OCI-LY3 (cell line): ENCODE measurements around the gene GAB2.
"Not testable (repeated sequence)": the region's sequence is repeated elsewhere in the genome, so short reads cannot be mapped to it uniquely, and the experiment has no call there.

ENCODE experiments used
- H2AFZ ChIP-seq: fragments of 200-600, 300-600 bp; shearing (Covaris generic); 2 replicates; pipeline ENCODE4 v1.6.0; 2014; ENCODE audit warnings: antibody characterized with exemption, low read depth, low read length
- H3K27ac ChIP-seq: fragments of 200-600, 300-600 bp; sonication (generic); 2 replicates; pipeline ENCODE4 v1.5.1; 2014; ENCODE audit warnings: mild to moderate bottlenecking, low read length, moderate library complexity, mixed read lengths
- H3K27me3 ChIP-seq: fragments of 200-600, 300-600 bp; sonication (generic); 2 replicates; pipeline ENCODE4 v1.6.1; 2014; ENCODE audit warnings: low read depth, low read length, mixed read lengths
- H3K36me3 ChIP-seq: fragments of 200-600, 300-600 bp; sonication (generic); replicated peaks from 2 replicates; pipeline ENCODE3; 2014; ENCODE audit warnings: low read depth, low read length, mixed read lengths
- H3K4me1 ChIP-seq: fragments of 300-600, 200-600 bp; sonication (generic); 2 replicates; pipeline ENCODE4 v1.6.1; 2014; ENCODE audit warnings: low read length, mixed read lengths
- H3K4me2 ChIP-seq: fragments of 200-600, 300-600 bp; sonication (generic); 2 replicates; pipeline ENCODE4 v1.6.1; 2014; ENCODE audit warnings: low read length, mixed read lengths
- H3K4me3 ChIP-seq: fragments of 300-600, 200-600 bp; sonication (generic); 2 replicates; pipeline ENCODE4 v1.5.1; 2014; ENCODE audit warnings: antibody characterized with exemption, mild to moderate bottlenecking, low read length, moderate library complexity
- H3K79me2 ChIP-seq: fragments of 300-600, 200-600 bp; shearing (Covaris generic); 2 replicates; pipeline ENCODE4 v1.6.1; 2014; ENCODE audit warnings: mild to moderate bottlenecking, low read length, mixed read lengths
- H3K9ac ChIP-seq: fragments of 300-600, 200-600 bp; shearing (Covaris generic); 2 replicates; pipeline ENCODE4 v1.6.0; 2014; ENCODE audit warnings: mild to moderate bottlenecking, low read length, moderate library complexity
- H3K9me3 ChIP-seq: fragments of 200-600, 300-600 bp; shearing (Covaris generic); 2 replicates; pipeline ENCODE4 v1.6.1; 2014; ENCODE audit warnings: low read length, mixed read lengths; ENCODE audit not compliant: insufficient read depth
- H4K20me1 ChIP-seq: fragments of 200-600, 300-600 bp; sonication (generic); 2 replicates; pipeline ENCODE4 v1.6.1; 2016; ENCODE audit warnings: low read length, mixed read lengths; ENCODE audit not compliant: insufficient read depth
- EZH2phosphoT487 ChIP-seq: fragments of 200-600 bp; shearing (Covaris generic); IDR thresholded peaks from 2 replicates; pipeline ENCODE4 v1.6.1; 2018; ENCODE audit warnings: antibody characterized with exemption, mixed run types, low read depth
- TF ChIP-seq, protein P1 (sequence below): fragments of 200-600, 300-600 bp; sonication (generic); IDR thresholded peaks from 2 replicates; pipeline ENCODE4 v1.5.1; 2014; ENCODE audit warnings: antibody characterized with exemption, low read length, low read depth

Gene GAB2

DNA sequence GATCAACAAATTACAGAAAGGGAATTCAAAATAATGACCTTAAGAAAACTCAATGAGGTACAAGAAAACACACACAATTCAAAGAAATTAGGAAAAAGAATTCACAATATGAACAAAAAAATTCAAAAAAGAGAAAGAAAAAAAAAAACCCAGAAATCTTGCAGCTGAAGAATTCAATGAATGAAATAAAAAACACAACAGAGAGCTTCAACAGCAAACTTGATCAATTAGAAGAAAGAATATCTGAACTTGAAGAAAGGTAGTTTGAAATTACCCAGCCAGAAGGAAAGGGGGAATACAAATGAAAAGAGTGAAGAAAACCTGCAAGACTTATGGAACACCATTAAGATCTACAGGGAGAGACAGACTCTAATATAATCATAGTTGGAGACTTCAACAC, 176.1 kb downstream of the GAB2 start:
- TF ChIP-seq, protein P1, sequence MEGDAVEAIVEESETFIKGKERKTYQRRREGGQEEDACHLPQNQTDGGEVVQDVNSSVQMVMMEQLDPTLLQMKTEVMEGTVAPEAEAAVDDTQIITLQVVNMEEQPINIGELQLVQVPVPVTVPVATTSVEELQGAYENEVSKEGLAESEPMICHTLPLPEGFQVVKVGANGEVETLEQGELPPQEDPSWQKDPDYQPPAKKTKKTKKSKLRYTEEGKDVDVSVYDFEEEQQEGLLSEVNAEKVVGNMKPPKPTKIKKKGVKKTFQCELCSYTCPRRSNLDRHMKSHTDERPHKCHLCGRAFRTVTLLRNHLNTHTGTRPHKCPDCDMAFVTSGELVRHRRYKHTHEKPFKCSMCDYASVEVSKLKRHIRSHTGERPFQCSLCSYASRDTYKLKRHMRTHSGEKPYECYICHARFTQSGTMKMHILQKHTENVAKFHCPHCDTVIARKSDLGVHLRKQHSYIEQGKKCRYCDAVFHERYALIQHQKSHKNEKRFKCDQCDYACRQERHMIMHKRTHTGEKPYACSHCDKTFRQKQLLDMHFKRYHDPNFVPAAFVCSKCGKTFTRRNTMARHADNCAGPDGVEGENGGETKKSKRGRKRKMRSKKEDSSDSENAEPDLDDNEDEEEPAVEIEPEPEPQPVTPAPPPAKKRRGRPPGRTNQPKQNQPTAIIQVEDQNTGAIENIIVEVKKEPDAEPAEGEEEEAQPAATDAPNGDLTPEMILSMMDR: no peak
- no peak for TF ChIP-seq EZH2phosphoT487

DNA sequence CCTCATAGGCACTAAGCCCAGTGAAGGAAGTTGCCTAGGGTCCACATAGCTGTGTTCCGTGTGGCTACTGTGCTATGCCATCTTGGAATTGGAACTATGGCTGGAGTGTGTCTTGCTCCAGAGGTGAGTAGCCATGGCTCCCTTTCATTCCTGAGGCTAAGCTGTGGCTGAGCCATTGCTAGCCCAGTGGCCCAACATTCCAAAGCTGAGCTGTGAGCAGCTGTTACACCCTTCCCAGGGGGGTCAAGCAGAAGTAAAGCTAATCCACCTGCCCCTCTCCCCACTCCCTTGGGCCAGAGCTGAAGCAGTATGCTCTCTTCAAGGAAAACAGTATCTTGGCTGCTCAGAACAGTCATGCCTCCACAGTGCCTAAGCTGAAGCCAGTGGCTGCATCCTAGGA, 177.8 kb downstream of the GAB2 start:
- Histone ChIP-seq H3K27me3 (no peaks in the 10 kb centered on the region), H2AFZ (no peak overlapping the region), H3K9ac (no peak overlapping the region), H3K36me3 (peaks cover 11% of the 10 kb centered on the region), H3K79me2 (no peaks in the 10 kb centered on the region), H3K4me3 (no peak overlapping the region), H3K9me3 (peaks cover 13% of the 10 kb centered on the region; the same call in 1 of the 2 replicates), H3K4me2 (no peak overlapping the region), H3K27ac (no peak overlapping the region), H3K4me1 (no peaks in the 10 kb centered on the region), H4K20me1 (no peaks in the 10 kb centered on the region)
- TF ChIP-seq EZH2phosphoT487: no peak
- TF ChIP-seq, protein P1: no peak

More for the DNA sequence above, 176.1 kb downstream of the GAB2 start:
- Histone ChIP-seq H2AFZ (no peak overlapping the region), H3K9me3 (peaks cover 13% of the 10 kb centered on the region; the same call in 1 of the 2 replicates), H3K4me2 (no peak overlapping the region), H3K9ac (no peak overlapping the region), H4K20me1 (no peaks in the 10 kb centered on the region), H3K79me2 (no peaks in the 10 kb centered on the region), H3K27ac (no peak overlapping the region), H3K27me3 (no peaks in the 10 kb centered on the region), H3K36me3 (peaks cover 11% of the 10 kb centered on the region), H3K4me3 (no peak overlapping the region), H3K4me1 (no peaks in the 10 kb centered on the region)

GRCh38 chr11:78237293-78238046, 180.2 kb downstream of the GAB2 start:
- Histone ChIP-seq H3K9ac (no peak overlapping the region), H3K36me3 (peaks cover 11% of the 10 kb centered on the region), H2AFZ (no peak overlapping the region), H3K4me2 (no peak overlapping the region), H3K4me1 (no peaks in the 10 kb centered on the region), H4K20me1 (no peaks in the 10 kb centered on the region), H3K27ac (no peak overlapping the region), H3K9me3 (peaks cover 13% of the 10 kb centered on the region; the same call in 1 of the 2 replicates), H3K4me3 (no peak overlapping the region), H3K27me3 (no peaks in the 10 kb centered on the region), H3K79me2 (no peaks in the 10 kb centered on the region)
- no peak for TF ChIP-seq EZH2phosphoT487
- TF ChIP-seq, protein P1: no peak

- no peaks in the 10 kb centered on the region for H3K36me3 ChIP-seq
- TF ChIP-seq EZH2phosphoT487: no peak
- TF ChIP-seq, protein P1: no peak
- H3K27ac ChIP-seq: no peak overlapping the region
- H3K9me3 ChIP-seq: no peaks in the 10 kb centered on the region
- H3K27me3 ChIP-seq: no peaks in the 10 kb centered on the region
- H3K9ac ChIP-seq: no peak overlapping the region
- no peak overlapping the region for H3K4me2 ChIP-seq
- no peak overlapping the region for H3K4me3 ChIP-seq
- no peaks in the 10 kb centered on the region for H4K20me1 ChIP-seq
- no peaks in the 10 kb centered on the region for H3K4me1 ChIP-seq
- no peaks in the 10 kb centered on the region for H3K79me2 ChIP-seq
- no peak overlapping the region for H2AFZ ChIP-seq
Measured at GRCh38 chr11:78234006-78234405, 183.6 kb downstream of the GAB2 start.

DNA sequence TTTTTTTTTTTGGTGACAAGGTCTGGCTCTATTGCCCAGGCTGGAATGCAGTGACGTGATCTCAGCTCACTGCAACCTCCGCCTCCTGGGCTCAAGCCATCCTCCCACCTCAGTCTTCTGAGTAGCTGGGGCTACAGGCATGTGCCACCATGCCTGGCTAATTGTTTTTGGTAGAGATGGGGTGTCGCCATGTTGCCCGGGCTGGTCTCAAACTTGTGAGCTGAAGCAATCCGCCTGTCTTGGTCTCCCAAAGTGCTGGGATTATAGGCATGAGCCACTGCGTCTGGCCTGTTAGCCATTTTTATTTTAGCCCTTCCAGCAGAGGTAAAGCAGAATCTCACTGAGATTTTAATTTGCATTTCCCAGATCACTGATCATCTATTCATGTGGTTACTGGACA, 184.6 kb downstream of the GAB2 start:
- not testable (repeated sequence) for H3K79me2 ChIP-seq, H3K27me3 ChIP-seq, H3K4me2 ChIP-seq, H3K4me3 ChIP-seq, H3K9me3 ChIP-seq, H3K9ac ChIP-seq, H4K20me1 ChIP-seq, H3K4me1 ChIP-seq, H2AFZ ChIP-seq, H3K36me3 ChIP-seq, H3K27ac ChIP-seq
